ENCODE data around the gene ELAVL1.

- TF ChIP-seq POLR2AphosphoS5 (IDR thresholded peaks at IDR 0.05; ENCODE audit: low read depth, low read length) (no peak), RAD21 (IDR thresholded peaks at IDR 0.05; ENCODE audit: low read length) (no peak), MXI1 (IDR thresholded peaks at IDR 0.05; ENCODE audit: low read depth, low read length) (peak; percentile 16; the same call in 1 of the 2 replicates), USF2 (IDR thresholded peaks at IDR 0.05; ENCODE audit: borderline replicate concordance, low read depth, low read length) (no peak), CHD2 (IDR thresholded peaks at IDR 0.05; ENCODE audit: low read length, partially characterized antibody) (no peak), EZH2phosphoT487 (IDR thresholded peaks at IDR 0.05; ENCODE audit: borderline replicate concordance, low read depth) (no peak), RFX5 (IDR thresholded peaks at IDR 0.05; ENCODE audit: low read length) (no peak), CTCF (IDR thresholded peaks at IDR 0.05) (no peak)
Measured at GRCh38 chr19:8004723-8005513, 523 bp downstream of the ELAVL1 start.

All from SK-N-SH (cell line).